ENCODE data around the gene PCDHB8.
A peak's percentile ranks its signal among the peaks of the same experiment; 100 is the strongest.
"Not testable (repeated sequence)": the region's sequence is repeated elsewhere in the genome, so short reads cannot be mapped to it uniquely, and the experiment has no call there.

Gene PCDHB8

GRCh38 chr5:141192110-141192725 lies 14.6 kb downstream of the PCDHB8 start, which contains the start of gene PCDHB10:
TSS of gene PCDHB10 (plus strand) at chr5:141192353. CDS start at chr5:141192553, 200 bp downstream.
- Mint-ChIP-seq H3K36me3 (ENCODE audit: insufficient read depth) (peaks cover 2% of the 10 kb centered on the region), H3K4me1 (peaks cover 6% of the 10 kb centered on the region), H3K27me3 (peaks cover 67% of the 10 kb centered on the region), H3K4me3 (no peak within 1 kb of the TSS), H3K27ac (ENCODE audit: low read depth) (no peak within 1 kb of the TSS), H3K9me3 (peaks cover 10% of the 10 kb centered on the region)
- DNase-seq (ENCODE audit: low spot score in 2 of 2) (no peak), ATAC-seq (replicated peaks; ENCODE audit: extremely low read depth, poor library complexity, severe bottlenecking) (no peak)

DNA sequence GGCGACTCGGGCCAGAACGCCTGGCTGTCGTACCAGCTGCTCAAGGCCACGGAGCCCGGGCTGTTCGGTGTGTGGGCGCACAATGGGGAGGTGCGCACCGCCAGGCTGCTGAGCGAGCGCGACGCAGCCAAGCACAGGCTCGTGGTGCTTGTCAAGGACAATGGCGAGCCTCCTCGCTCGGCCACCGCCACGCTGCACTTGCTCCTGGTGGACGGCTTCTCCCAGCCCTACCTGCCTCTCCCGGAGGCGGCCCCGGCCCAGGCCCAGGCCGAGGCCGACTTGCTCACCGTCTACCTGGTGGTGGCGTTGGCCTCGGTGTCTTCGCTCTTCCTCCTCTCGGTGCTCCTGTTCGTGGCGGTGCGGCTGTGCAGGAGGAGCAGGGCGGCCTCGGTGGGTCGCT lies 16.7 kb downstream of the PCDHB8 start:
- not testable (repeated sequence) for H3K4me1 Mint-ChIP-seq; H3K4me3 Mint-ChIP-seq; DNase-seq (ENCODE audit: low spot score in 2 of 2); H3K36me3 Mint-ChIP-seq (ENCODE audit: insufficient read depth); ATAC-seq (replicated peaks; ENCODE audit: extremely low read depth, poor library complexity, severe bottlenecking); H3K27ac Mint-ChIP-seq (ENCODE audit: low read depth)
- H3K27me3 Mint-ChIP-seq: peaks cover 74% of the 10 kb centered on the region
- H3K9me3 Mint-ChIP-seq: peaks cover 22% of the 10 kb centered on the region

DNA sequence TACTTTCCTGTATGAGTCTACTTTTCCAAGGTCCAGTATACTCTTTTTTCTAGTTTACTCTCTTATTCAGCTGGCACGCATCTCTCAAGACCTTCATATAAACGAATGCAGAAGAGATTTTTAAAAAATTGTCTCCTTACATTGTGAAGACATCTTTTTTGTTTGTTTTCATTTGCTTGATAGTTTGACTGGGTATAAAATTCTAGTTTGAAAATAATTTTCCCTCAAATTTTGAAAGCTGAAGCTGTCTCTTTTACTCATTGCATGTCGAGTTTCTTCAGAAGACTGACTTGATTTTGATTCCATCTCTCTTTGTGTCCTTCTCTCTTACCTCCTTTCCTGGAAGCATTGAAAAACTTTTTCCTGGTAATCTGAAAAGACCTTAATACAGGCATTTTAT lies 18.8 kb downstream of the PCDHB8 start:
- DNase-seq (ENCODE audit: low spot score in 2 of 2): no peak
- peaks cover 22% of the 10 kb centered on the region for H3K9me3 Mint-ChIP-seq
- H3K36me3 Mint-ChIP-seq (ENCODE audit: insufficient read depth): no peaks in the 10 kb centered on the region
- H3K4me3 Mint-ChIP-seq: no peak overlapping the region
- no peak overlapping the region for H3K27ac Mint-ChIP-seq (ENCODE audit: low read depth)
- no peak for ATAC-seq (replicated peaks; ENCODE audit: extremely low read depth, poor library complexity, severe bottlenecking)
- H3K27me3 Mint-ChIP-seq: peaks cover 59% of the 10 kb centered on the region
- no peaks in the 10 kb centered on the region for H3K4me1 Mint-ChIP-seq

GRCh38 chr5:141199359-141200235 lies 22.0 kb downstream of the PCDHB8 start, which contains the start of gene PCDHB11:
TSS of gene PCDHB11 (plus strand) at chr5:141199627. CDS start at chr5:141199775, 148 bp downstream.
- H3K36me3 Mint-ChIP-seq (ENCODE audit: insufficient read depth): no peaks in the 10 kb centered on the region
- no peak within 1 kb of the TSS for H3K27ac Mint-ChIP-seq (ENCODE audit: low read depth)
- H3K4me1 Mint-ChIP-seq: no peaks in the 10 kb centered on the region
- H3K4me3 Mint-ChIP-seq: no peak within 1 kb of the TSS
- H3K27me3 Mint-ChIP-seq: peaks cover 55% of the 10 kb centered on the region
- DNase-seq (ENCODE audit: low spot score in 2 of 2) (no peak), ATAC-seq (replicated peaks; ENCODE audit: extremely low read depth, poor library complexity, severe bottlenecking) (no peak)
- peaks cover 22% of the 10 kb centered on the region for H3K9me3 Mint-ChIP-seq

- Mint-ChIP-seq H3K27me3 (peaks cover 71% of the 10 kb centered on the region), H3K9me3 (peaks cover 22% of the 10 kb centered on the region)
- H3K4me1 Mint-ChIP-seq; ATAC-seq (replicated peaks; ENCODE audit: extremely low read depth, poor library complexity, severe bottlenecking); H3K27ac Mint-ChIP-seq (ENCODE audit: low read depth); H3K4me3 Mint-ChIP-seq; DNase-seq (ENCODE audit: low spot score in 2 of 2); H3K36me3 Mint-ChIP-seq (ENCODE audit: insufficient read depth): not testable (repeated sequence)
These were observed 23.5 kb downstream of the PCDHB8 start for GRCh38 chr5:141201126-141201525.

DNA sequence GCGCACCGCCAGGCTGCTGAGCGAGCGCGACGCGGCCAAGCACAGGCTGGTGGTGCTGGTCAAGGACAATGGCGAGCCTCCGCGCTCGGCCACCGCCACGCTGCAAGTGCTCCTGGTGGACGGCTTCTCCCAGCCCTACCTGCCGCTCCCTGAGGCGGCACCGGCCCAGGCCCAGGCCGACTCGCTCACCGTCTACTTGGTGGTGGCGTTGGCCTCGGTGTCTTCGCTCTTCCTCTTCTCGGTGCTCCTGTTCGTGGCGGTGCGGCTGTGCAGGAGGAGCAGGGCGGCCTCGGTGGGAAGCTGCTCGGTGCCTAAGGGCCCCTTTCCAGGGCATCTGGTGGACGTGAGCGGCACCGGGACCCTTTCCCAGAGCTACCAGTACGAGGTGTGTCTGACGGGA lies 24.1 kb downstream of the PCDHB8 start:
- not testable (repeated sequence) for H3K4me3 Mint-ChIP-seq; H3K27ac Mint-ChIP-seq (ENCODE audit: low read depth); H3K4me1 Mint-ChIP-seq; ATAC-seq (replicated peaks; ENCODE audit: extremely low read depth, poor library complexity, severe bottlenecking); DNase-seq (ENCODE audit: low spot score in 2 of 2); H3K36me3 Mint-ChIP-seq (ENCODE audit: insufficient read depth)
- Mint-ChIP-seq H3K27me3 (peaks cover 71% of the 10 kb centered on the region), H3K9me3 (peaks cover 17% of the 10 kb centered on the region)

DNA sequence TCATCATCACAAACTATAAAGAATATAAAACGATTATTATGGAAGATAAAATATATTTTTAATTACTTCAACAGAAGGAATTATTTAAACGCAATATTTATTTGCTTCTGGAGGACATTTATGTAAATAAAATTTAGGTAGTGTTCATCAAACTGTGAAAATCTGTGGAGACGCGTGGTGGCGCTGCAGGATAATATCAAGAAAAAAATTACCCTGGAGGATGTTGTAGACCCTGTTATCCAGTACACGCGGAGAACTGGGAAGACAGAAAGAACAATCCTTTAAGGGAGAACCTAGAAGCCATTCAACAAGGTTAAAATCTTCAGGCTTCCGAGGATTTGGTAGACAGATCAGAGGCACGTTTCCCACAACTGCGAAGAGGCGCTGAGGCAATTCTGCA lies 30.9 kb downstream of the PCDHB8 start, which contains the start of gene PCDHB12:
Gene PCDHB12, plus strand, starts transcription at position 242 of the 400 bp plus-strand sequence. CDS start 189 bp downstream, outside the sequence.
- Mint-ChIP-seq H3K27me3 (peaks cover 89% of the 10 kb centered on the region), H3K9me3 (no peaks in the 10 kb centered on the region), H3K27ac (ENCODE audit: low read depth) (no peak within 1 kb of the TSS), H3K36me3 (ENCODE audit: insufficient read depth) (no peaks in the 10 kb centered on the region), H3K4me1 (no peaks in the 10 kb centered on the region), H3K4me3 (no peak within 1 kb of the TSS)
- DNase-seq (ENCODE audit: low spot score in 2 of 2): no peak
- ATAC-seq (replicated peaks; ENCODE audit: extremely low read depth, poor library complexity, severe bottlenecking): no peak

DNA sequence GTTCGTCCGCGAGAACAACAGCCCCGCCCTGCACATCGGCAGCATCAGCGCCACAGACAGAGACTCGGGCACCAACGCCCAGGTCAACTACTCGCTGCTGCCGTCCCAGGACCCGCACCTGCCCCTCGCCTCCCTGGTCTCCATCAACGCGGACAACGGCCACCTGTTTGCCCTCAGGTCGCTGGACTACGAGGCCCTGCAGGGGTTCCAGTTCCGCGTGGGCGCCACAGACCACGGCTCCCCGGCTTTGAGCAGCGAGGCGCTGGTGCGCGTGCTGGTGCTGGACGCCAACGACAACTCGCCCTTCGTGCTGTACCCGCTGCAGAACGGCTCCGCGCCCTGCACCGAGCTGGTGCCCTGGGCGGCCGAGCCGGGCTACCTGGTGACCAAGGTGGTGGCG lies 32.7 kb downstream of the PCDHB8 start:
- DNase-seq (ENCODE audit: low spot score in 2 of 2); H3K27ac Mint-ChIP-seq (ENCODE audit: low read depth); H3K4me1 Mint-ChIP-seq; H3K4me3 Mint-ChIP-seq; H3K9me3 Mint-ChIP-seq; ATAC-seq (replicated peaks; ENCODE audit: extremely low read depth, poor library complexity, severe bottlenecking); H3K36me3 Mint-ChIP-seq (ENCODE audit: insufficient read depth): not testable (repeated sequence)
- H3K27me3 Mint-ChIP-seq: peaks cover 80% of the 10 kb centered on the region

DNA sequence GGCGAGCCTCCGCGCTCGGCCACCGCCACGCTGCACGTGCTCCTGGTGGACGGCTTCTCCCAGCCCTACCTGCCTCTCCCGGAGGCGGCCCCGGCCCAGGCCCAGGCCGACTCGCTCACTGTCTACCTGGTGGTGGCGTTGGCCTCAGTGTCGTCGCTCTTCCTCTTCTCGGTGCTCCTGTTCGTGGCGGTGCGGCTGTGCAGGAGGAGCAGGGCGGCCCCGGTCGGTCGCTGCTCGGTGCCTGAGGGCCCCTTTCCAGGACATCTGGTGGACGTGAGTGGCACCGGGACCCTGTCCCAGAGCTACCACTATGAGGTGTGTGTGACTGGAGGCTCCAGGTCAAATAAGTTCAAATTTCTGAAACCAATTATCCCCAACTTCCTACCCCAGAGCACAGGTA lies 33.3 kb downstream of the PCDHB8 start:
- H3K36me3 Mint-ChIP-seq (ENCODE audit: insufficient read depth); H3K4me1 Mint-ChIP-seq; DNase-seq (ENCODE audit: low spot score in 2 of 2); H3K4me3 Mint-ChIP-seq; H3K27ac Mint-ChIP-seq (ENCODE audit: low read depth); H3K9me3 Mint-ChIP-seq; ATAC-seq (replicated peaks; ENCODE audit: extremely low read depth, poor library complexity, severe bottlenecking): not testable (repeated sequence)
- peaks cover 74% of the 10 kb centered on the region for H3K27me3 Mint-ChIP-seq

GRCh38 chr5:141213656-141214339 lies 36.2 kb downstream of the PCDHB8 start, which contains the start of gene PCDHB13:
TSS of gene PCDHB13 (plus strand) at chr5:141213919. CDS start at chr5:141214124, 205 bp downstream.
- Mint-ChIP-seq H3K27ac (ENCODE audit: low read depth) (peak within 1 kb of the TSS; percentile 35), H3K4me3 (peak within 1 kb of the TSS; percentile 52), H3K27me3 (peaks cover 45% of the 10 kb centered on the region)
- DNase-seq (ENCODE audit: low spot score in 2 of 2); H3K9me3 Mint-ChIP-seq; ATAC-seq (replicated peaks; ENCODE audit: extremely low read depth, poor library complexity, severe bottlenecking); H3K36me3 Mint-ChIP-seq (ENCODE audit: insufficient read depth); H3K4me1 Mint-ChIP-seq: not testable (repeated sequence)

- not testable (repeated sequence) for H3K4me1 Mint-ChIP-seq; H3K27ac Mint-ChIP-seq (ENCODE audit: low read depth); H3K36me3 Mint-ChIP-seq (ENCODE audit: insufficient read depth); H3K4me3 Mint-ChIP-seq; H3K9me3 Mint-ChIP-seq; DNase-seq (ENCODE audit: low spot score in 2 of 2); ATAC-seq (replicated peaks; ENCODE audit: extremely low read depth, poor library complexity, severe bottlenecking)
- peaks cover 41% of the 10 kb centered on the region for H3K27me3 Mint-ChIP-seq
These were observed 37.0 kb downstream of the PCDHB8 start for GRCh38 chr5:141214583-141214982.

- not testable (repeated sequence) for DNase-seq (ENCODE audit: low spot score in 2 of 2); H3K27ac Mint-ChIP-seq (ENCODE audit: low read depth); H3K36me3 Mint-ChIP-seq (ENCODE audit: insufficient read depth); H3K9me3 Mint-ChIP-seq; ATAC-seq (replicated peaks; ENCODE audit: extremely low read depth, poor library complexity, severe bottlenecking); H3K4me3 Mint-ChIP-seq; H3K4me1 Mint-ChIP-seq
- peaks cover 44% of the 10 kb centered on the region for H3K27me3 Mint-ChIP-seq
These were observed 37.9 kb downstream of the PCDHB8 start for GRCh38 chr5:141215504-141215903.
